CD4-positive, alpha-beta T cell treated with Interleukin-12 subunit alpha and Interleukin-12 subunit beta, for 1 hour (primary cell): ENCODE measurements around the gene WWTR1.
A peak's percentile ranks its signal among the peaks of the same experiment; 100 is the strongest.

ENCODE experiments used
- DNase-seq: peaks from one replicate; pipeline ENCODE4 v3.0.0-alpha.2; 2020

Gene WWTR1

DNA sequence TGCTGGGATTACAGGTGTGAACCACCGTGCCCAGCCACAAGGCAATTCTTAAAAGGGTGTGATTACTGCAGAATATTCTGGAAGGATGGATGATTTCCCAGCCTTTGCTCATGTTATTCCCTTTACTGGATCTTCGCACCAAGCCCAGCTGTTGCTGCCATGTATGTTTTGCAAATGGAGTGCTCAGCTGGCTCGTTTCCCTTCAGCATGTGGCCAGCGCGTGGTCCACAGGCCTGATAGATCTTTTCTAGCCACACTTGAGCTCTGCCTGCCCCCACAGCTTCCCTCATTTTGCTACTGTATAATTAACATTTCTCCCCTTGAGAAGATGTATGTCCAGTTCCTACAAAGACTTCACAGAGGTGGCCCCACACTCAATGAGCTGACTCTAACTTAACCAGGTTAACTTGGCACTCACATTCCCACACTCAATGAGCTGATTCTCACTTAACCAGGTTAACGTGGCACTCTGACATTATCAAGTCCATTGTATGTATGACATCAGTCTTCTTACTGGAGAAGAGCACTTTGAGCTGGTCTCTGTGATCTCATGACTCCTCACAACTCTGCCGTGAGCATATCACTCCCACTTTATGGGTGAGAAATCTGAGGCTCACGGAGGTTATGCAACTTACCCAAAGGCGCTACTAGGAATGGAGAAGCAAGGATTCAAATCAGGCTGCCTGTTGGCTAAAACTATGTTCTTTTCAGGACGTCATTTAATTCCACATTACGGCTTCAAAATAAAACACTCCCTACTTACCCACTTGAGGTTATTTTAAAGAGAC is 134.1 kb downstream of the WWTR1 start:
- DNase-seq, result no peak

- DNase-seq, result no peak
Observed at GRCh38 chr3:149519912-149520311, 137.9 kb downstream of the WWTR1 start.

DNA sequence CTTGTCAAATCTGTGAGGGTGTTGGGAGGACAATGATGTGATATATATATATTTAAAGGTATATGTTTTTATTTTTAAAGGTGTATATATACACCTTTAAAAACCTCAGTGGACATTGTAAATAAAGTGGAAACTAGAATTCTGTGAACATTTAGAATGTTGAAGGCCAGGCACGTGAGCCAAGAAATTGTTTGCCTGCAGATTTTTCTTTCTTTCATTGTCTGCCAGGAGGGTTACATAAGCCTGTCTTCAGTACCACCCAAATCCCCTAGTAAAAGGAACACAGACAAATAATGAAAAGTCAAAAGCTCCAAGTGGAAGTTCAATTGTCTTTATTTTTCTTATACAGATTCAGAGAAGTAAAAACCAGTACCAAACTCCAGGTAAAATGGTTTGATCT is 140.9 kb downstream of the WWTR1 start:
- DNase-seq, result no peak

GRCh38 chr3:149515249-149515648 is 142.6 kb downstream of the WWTR1 start:
- no peak for DNase-seq

GRCh38 chr3:149514471-149514870 is 143.4 kb downstream of the WWTR1 start:
- no peak for DNase-seq

DNA sequence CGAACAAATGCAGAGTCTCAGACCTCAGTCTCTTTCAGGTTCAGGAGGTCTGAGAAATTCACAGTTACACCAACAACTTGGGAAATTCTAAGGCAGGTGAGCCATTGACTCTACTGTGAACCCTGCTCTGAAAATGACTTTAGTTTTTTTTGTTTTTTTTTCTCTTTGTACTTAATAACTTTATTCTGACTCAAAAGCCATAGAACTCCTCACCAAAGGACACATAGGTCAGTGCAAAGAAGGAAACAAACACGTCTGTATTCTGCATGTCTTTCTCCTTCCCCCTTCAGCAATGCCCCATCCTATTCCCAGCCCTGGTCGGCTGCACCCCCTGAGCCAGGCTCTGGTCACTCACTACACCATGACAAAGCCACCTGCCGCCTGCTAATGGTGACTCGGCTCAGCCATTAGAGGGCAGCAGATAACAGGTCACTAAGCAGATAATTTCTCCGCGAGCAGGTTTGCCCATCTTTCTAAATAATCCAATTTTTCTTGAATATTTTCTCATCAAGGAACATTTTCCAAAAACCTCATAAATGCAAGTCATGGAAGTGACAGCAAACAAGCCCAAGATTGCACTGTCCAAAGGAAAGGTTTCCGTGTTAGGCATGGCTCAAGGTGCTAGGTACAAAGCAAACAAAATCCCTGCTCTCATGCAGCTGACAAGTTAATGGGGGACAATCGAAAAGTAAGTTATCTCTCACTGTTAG is 145.6 kb downstream of the WWTR1 start:
- peak; percentile 35 for DNase-seq

GRCh38 chr3:149511040-149511626 is 146.7 kb downstream of the WWTR1 start:
- DNase-seq, result no peak

GRCh38 chr3:149510480-149510879 is 147.3 kb downstream of the WWTR1 start:
- DNase-seq, result no peak

- DNase-seq, result no peak
Observed at GRCh38 chr3:149509526-149509925, 148.3 kb downstream of the WWTR1 start.

- peak; percentile 2 for DNase-seq
Observed at GRCh38 chr3:149507491-149508324, 150.1 kb downstream of the WWTR1 start.

DNA sequence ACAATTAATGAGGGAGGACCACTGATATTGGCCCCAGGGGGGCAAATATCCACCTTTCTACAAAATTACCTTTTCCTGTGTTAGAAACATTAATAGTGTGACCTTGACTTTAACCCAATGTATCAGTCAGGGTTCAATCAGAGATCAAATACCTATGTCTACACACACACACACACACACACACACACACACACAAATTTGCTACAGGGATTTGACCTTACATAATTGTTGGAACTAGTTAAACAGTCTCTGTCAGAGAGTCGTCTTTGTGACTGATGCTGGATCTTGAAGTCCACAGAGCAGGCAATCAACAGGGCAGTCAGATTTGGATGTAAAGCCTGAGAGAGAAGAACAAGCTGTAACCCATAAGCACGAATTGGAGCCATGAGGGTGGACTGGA is 150.9 kb downstream of the WWTR1 start:
- DNase-seq, result no peak

- no peak for DNase-seq
Observed at GRCh38 chr3:149506540-149506939, 151.3 kb downstream of the WWTR1 start.

- no peak for DNase-seq
Observed at GRCh38 chr3:149502438-149502837, 155.4 kb downstream of the WWTR1 start.

- DNase-seq, result no peak
Observed at GRCh38 chr3:149501524-149501923, 156.3 kb downstream of the WWTR1 start.

DNA sequence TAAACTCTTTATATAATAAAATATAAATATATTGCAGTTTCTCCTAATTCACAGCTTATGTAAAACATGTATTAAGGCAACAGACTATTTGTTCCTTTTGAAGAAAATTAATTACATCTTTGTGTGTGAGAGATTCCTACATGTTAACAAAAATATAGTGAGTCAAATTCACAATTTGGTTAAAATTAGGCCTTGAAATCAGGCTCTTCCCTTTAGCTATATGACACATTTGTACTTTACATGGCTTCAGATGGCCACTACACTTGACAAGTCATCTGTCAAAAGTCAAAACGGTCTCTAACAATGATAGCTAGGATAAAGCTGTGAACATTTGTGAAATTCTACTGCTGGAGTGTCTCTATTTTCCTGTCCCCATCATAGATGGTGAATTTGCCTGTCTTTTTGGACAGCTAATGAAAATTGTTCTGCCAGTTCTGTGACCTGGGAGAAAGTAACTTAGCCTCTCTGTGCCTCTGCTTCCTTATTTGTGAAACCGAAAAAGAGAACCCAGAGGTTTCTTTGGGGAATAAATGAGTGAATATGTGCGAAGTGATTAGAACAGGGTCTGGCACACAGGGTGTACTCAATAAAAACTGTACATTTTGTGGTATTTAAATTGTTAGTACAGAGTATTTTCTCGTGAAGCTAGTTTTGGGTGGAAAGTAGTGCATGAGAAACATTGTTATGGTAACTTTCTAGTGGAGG is 159.7 kb downstream of the WWTR1 start:
- DNase-seq, result no peak

GRCh38 chr3:149496891-149497290 is 160.9 kb downstream of the WWTR1 start:
- DNase-seq, result no peak

DNA sequence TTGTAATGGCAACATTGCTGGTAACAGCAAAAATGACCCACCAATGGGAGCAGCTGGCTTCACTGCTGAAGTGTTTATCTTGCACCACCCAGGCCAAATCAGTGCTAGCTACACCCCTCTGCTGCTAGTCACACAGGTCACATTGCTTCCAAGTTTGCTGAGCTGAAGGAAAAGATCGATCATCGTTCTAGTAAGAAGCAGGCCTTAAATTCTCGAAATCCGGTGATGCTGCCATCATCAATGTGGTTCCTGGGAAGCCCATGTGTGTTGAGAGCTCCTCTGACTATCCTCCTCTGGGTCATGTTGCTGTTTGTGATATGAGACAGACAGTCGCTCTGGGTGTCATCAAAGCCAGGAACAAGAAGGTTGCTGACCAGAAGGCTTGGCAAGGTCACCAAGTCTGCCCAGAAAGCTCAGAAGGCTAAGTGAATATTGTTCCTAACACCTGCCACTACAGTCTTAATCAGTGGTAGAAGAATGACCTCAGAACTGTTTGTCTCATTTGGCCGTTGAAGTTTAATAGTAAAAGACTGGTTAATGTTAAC is 162.2 kb downstream of the WWTR1 start:
- DNase-seq, result no peak

- no peak for DNase-seq
Observed at GRCh38 chr3:149494759-149495580, 162.9 kb downstream of the WWTR1 start.

GRCh38 chr3:149494022-149494758 is 163.6 kb downstream of the WWTR1 start:
- peak; percentile 26 for DNase-seq

DNA sequence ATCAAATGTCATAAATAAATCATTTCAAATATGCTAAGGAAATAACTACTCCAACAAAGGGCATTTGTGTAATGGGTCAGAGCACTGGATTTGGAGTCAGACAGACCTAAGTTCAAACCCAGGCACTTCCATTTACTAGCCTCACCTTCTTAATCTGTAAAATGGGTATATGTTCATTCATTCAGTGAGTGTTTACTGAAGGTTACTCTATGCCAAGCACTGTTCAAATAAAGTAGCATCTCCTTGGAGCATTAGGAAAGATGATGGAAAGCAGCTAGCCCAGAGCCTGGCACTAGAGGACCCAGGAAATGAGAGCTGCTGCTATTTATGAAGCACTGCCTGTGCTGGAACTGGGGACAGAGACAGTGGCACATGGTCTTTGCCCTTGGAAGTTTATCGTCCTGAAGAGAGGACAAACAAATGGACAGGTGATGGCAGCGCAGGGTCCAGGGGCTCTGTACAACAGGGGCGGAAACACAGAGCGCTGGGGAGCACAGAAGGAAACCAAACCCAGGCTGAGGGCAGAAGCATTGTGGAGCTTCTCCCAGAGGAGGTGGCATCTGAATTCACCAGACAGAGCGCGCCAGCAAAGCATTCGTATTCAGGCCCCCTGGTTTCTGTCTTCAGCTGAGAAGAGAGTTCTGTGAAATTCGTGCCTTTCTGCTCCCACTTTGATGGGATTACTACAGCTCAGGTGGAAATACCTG is 164.4 kb downstream of the WWTR1 start:
- no peak for DNase-seq
